ENCODE data around the gene ASF1B. TPM values are rescaled to one million over a fixed set of nuclear protein-coding genes. Genes with fewer than 3 reads are reported as not detected.

ASF1B gene
- total RNA-seq, 4 donors from 2014 or later = 1.9 to 4.5 (median 4.4) TPM; not detected in 1

GRCh38 chr19:14135985-14136508 lies 342 bp downstream of the ASF1B start:
- intact Hi-C loops (cut with DNase I; ENCODE audit: low total_unique reads) (loop anchor here (5.0 kb wide), 1 partner anchor 64 kb away; the partner anchor contains the start of gene MISP3), in situ Hi-C loops (cut with MboI; ENCODE audit: low pct_ligation_motif_present in 1 of 4, low pct_unique_long_range_greater_than_20kb in 1 of 4, low sequenced_read_pairs in 3 of 4) (no loop called here)
- Histone ChIP-seq H3K27me3 (no peaks in the 10 kb centered on the region), H3K27ac (peak overlapping the region; percentile 72 to 96 (median 84)), H3K4me1 (peaks cover 14 to 27% (median 22%) of the 10 kb centered on the region in 4 donors), H3K36me3 (no peaks in the 10 kb centered on the region), H3K9me3 (no peaks in the 10 kb centered on the region), H3K4me3 (peak overlapping the region; percentile 39 to 76 (median 50))
- peak; percentile 24 for DNase-seq
- WGBS, 2 donors (ENCODE audit: low coverage in 1 of 2) = 0 to 1% methylated on average over 2 to 10 of the region's 38 CpGs
- no peak for TF ChIP-seq CTCF (IDR thresholded peaks at IDR 0.05)
- peak; percentile 19 for TF ChIP-seq POLR2A (IDR thresholded peaks at IDR 0.05)

- Histone ChIP-seq H3K4me3 (peak overlapping the region in 1 of 4 donors; percentile 50), H3K36me3 (no peaks in the 10 kb centered on the region), H3K27ac (no peak overlapping the region), H3K9me3 (no peaks in the 10 kb centered on the region), H3K4me1 (peaks cover 14 to 27% (median 22%) of the 10 kb centered on the region in 4 donors), H3K27me3 (no peaks in the 10 kb centered on the region)
- in situ Hi-C loops (cut with MboI; ENCODE audit: low pct_ligation_motif_present in 1 of 4, low pct_unique_long_range_greater_than_20kb in 1 of 4, low sequenced_read_pairs in 3 of 4) = no loop called here
- 11 to 28% methylated on average over 4 to 6 of the region's 6 CpGs for WGBS, 2 donors (ENCODE audit: low coverage in 1 of 2)
- intact Hi-C loops (cut with DNase I; ENCODE audit: low total_unique reads) = loop anchor here (5.0 kb wide), 1 partner anchor 63 kb away; the partner anchor contains the start of gene MISP3
- no peak for DNase-seq
- TF ChIP-seq POLR2A (IDR thresholded peaks at IDR 0.05) (no peak), EP300 (IDR thresholded peaks at IDR 0.05; ENCODE audit: low read depth) (no peak), CTCF (IDR thresholded peaks at IDR 0.05) (no peak), POLR2AphosphoS5 (IDR thresholded peaks at IDR 0.05) (no peak)
Observed at GRCh38 chr19:14135355-14135754, 1.0 kb downstream of the ASF1B start.

- H3K4me1 ChIP-seq = no peaks in the 10 kb centered on the region
- DNase-seq = no peak
- no peaks in the 10 kb centered on the region for H3K27me3 ChIP-seq
- intact Hi-C loops (cut with DNase I; ENCODE audit: low total_unique reads) (no loop called here), in situ Hi-C loops (cut with MboI; ENCODE audit: low pct_ligation_motif_present in 1 of 4, low pct_unique_long_range_greater_than_20kb in 1 of 4, low sequenced_read_pairs in 3 of 4) (no loop called here)
- H3K36me3 ChIP-seq = no peaks in the 10 kb centered on the region
- H3K4me3 ChIP-seq = no peak overlapping the region
- no peaks in the 10 kb centered on the region for H3K9me3 ChIP-seq
- TF ChIP-seq POLR2A (IDR thresholded peaks at IDR 0.05) (no peak), POLR2AphosphoS5 (IDR thresholded peaks at IDR 0.05) (no peak), EP300 (IDR thresholded peaks at IDR 0.05; ENCODE audit: low read depth) (no peak), CTCF (IDR thresholded peaks at IDR 0.05) (no peak)
- H3K27ac ChIP-seq = peak overlapping the region in 1 of 4 donors; percentile 13
- 83% methylated on average over 4 of the region's 4 CpGs; no CpG with 5 or more reads in 1 of the 2 donors for WGBS, 2 donors (ENCODE audit: low coverage in 1 of 2)
Observed at GRCh38 chr19:14127929-14128509, 8.4 kb downstream of the ASF1B start.

- H3K27me3 ChIP-seq = no peaks in the 10 kb centered on the region
- H3K36me3 ChIP-seq = no peaks in the 10 kb centered on the region
- H3K27ac ChIP-seq = no peak overlapping the region
- 95% methylated on average over 8 of the region's 8 CpGs; no CpG with 5 or more reads in 1 of the 2 donors for WGBS, 2 donors (ENCODE audit: low coverage in 1 of 2)
- no peak overlapping the region for H3K4me3 ChIP-seq
- no peak for TF ChIP-seq POLR2A (IDR thresholded peaks at IDR 0.05)
- in situ Hi-C loops (cut with MboI; ENCODE audit: low pct_ligation_motif_present in 1 of 4, low pct_unique_long_range_greater_than_20kb in 1 of 4, low sequenced_read_pairs in 3 of 4) = no loop called here
- H3K9me3 ChIP-seq = no peaks in the 10 kb centered on the region
- no peaks in the 10 kb centered on the region for H3K4me1 ChIP-seq
- DNase-seq = no peak
- intact Hi-C loops (cut with DNase I; ENCODE audit: low total_unique reads) = no loop called here
Observed at GRCh38 chr19:14127176-14127575, 9.2 kb downstream of the ASF1B start.

Measured in transverse colon (tissue), 4 donors.